GM12872 (cell line): Measurements from ENCODE around the gene KISS1R.

Experiments
- TF ChIP-seq, protein P1 (sequence below): IDR thresholded peaks from 3 replicates; pipeline ENCODE4 v1.5.1; 2011; ENCODE audit warnings: low read depth, mild to moderate bottlenecking, low read length, moderate library complexity; ENCODE audit not compliant: insufficient read depth

The KISS1R gene

DNA sequence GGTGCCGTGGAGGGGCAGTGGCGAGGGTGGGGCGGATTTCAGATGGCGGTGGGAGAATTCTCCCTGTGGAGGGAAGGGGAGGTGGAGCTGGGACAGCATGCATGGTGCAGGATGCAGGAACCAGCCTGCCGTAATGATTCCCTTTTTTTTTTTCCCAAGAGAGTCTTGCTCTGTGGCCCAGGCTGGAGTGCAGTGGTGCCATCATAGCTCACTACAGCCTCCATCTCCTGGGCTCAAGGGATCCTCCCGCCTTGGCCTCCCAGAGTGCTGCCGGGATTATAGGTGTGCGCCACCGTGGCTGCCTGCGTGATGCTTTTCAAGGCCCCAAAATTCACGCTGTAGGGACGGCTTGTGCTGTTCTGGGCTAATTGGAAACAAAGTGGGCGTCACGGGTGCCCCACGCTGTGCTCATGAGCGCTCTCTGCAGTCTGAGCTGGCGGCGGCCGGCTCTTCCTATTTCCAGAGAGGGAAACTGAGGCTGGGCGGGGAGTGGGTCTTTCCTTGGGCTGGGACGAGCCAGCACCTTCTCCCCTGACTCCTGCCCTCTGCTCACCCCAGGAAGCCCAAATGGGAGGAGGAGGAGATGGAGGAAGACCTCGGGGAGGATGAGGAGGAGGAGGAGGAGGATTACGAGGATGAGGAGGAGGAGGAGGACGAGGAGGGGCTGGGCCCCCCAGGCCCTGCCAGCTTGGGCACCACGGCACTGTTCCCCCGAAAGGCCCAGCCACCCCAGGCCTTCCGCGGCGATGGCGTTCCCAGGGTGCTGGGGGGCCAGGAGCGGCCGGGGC, 14.9 kb downstream of the KISS1R start:
- TF ChIP-seq, protein P1, sequence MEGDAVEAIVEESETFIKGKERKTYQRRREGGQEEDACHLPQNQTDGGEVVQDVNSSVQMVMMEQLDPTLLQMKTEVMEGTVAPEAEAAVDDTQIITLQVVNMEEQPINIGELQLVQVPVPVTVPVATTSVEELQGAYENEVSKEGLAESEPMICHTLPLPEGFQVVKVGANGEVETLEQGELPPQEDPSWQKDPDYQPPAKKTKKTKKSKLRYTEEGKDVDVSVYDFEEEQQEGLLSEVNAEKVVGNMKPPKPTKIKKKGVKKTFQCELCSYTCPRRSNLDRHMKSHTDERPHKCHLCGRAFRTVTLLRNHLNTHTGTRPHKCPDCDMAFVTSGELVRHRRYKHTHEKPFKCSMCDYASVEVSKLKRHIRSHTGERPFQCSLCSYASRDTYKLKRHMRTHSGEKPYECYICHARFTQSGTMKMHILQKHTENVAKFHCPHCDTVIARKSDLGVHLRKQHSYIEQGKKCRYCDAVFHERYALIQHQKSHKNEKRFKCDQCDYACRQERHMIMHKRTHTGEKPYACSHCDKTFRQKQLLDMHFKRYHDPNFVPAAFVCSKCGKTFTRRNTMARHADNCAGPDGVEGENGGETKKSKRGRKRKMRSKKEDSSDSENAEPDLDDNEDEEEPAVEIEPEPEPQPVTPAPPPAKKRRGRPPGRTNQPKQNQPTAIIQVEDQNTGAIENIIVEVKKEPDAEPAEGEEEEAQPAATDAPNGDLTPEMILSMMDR: no peak

DNA sequence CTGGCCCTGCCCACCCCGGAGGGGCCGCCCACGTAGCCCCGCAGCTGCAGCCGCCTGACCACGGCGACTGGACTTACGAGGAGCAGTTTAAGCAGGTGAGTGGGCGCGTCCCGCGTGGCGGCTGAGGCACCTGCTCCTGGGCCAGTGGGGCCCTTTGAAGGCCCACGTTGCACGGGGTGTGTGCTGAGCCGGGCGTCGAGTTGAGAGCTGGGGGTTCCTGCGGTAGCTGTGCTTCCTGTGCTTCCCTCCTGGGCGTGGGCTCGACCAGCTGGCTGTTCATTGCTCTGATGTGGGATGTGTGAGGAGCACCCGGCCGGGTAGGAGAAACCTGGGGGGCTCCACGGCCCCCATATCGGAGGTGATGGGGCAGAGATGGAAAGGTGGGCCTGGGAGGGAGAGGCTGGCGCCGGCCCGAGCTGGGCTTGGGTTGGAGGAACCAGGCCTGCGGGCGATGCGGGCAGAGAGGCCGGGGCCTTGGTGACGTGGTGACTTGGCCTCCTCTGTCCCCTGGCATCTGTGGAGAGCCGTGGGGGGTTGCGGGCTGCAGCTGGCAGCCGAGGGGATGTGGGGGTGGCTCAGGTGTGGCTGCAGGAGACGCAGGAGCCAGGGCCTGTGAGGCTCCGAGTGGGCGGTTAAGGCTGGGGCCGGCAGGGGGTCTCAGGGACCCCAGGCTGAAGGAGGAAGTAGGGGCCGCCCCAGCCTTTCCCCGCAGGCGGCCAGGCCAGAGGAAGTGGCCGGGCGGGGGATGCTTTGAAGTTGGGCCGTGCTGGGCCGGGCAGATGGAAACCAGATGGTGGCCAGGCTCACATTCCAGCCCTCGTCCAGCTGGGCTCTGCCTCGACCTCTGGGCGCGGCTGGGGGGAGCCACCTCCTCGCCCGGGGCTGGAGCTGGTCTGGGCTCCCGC, 15.8 kb downstream of the KISS1R start:
- TF ChIP-seq, protein P1: no peak

DNA sequence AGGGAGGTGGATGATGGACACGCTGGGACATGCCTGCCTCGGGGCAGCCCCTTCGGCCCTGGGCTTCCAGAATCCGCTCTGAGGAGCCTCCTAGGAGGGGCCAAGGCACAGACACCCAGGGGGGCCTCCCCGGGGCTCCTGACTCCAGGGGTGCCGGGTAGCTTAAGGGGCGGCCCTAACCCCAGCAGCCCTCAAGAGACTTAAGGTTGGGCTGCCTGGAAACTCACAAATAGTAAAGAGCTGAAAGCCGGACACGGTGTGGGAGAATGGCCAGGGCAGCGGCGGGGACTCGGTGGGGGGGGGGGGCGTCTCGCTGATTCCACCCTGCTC, 16.4 kb downstream of the KISS1R start:
- TF ChIP-seq, protein P1: no peak

DNA sequence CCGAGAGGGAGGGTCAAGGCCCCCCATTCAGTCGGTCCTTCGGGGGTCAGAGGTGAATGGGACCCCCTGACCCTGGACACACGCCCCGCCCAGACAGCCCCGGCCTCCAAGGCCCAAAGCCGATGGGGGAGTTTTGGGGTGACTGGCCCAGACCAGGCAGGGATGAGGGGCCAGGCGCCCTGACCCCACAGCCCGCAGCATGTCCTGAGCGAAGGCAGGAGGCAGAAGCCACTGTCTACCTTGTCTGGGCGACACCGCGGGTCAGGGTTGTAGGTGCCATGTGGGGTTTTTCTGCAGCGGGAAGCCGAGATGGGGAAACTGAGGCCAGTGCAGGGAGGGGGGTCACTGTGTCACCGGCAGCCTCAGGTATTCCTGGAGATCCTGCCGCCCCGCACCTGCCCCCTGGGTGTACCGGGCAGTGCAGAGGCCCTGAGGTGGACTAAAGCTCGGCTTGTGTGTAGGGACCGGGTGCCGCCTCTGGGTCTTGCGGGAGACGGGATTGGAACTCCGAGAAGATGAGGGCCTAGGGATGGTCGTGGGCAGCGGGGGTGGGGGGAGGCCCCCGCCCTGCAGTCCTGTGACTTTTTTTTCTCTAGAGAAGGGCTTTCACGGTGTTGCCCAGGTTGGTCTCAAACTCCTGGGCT, 17.2 kb downstream of the KISS1R start:
- TF ChIP-seq, protein P1: no peak

DNA sequence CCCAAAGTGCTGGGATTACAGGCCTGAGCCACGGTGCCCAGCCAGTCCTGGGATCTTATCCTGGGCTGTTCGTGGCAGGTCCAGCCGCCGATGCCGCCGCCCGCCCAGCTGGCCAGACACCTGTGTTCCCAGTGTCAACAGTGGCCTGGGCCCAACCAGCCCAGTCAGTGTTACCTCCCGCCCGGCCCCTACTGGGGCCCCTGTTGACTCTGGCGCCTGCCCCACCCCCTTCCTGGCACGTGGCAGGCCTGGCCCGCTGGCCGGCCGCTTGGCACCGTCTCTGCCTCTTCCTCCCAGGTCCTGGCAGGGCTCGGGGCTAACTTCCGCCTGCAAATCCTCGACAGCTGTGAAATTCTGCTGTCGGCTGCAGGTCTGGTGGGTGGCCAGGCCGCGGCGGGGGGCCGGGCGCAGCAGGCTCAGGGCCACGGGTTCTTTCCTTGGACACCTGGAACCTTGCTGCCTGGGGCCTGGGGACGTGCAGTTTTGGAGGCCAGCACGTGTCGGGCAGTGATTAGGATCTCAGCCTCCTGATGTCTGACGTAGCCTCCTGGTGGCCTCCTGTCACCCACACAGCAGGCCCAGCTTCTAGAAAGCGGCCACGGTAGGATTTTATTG, 17.8 kb downstream of the KISS1R start:
- TF ChIP-seq, protein P1: no peak

DNA sequence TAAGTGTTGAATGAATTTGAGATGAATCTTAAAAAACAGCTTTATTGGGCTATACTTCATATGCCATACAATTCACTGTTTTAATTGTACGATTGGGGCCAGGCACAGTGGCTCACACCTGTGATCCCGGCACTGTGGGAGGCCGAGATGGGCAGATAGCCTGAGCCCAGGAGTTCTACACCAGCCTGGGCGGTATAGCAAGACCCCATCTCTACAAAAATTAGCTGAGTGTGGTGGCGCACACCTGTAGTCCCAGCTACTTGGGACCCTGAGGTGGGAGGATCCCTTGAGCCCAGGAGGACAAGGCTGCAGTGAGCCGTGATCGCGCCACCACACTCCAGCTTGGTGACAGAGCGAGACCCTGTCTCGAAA, 19.0 kb downstream of the KISS1R start:
- TF ChIP-seq, protein P1: no peak

DNA sequence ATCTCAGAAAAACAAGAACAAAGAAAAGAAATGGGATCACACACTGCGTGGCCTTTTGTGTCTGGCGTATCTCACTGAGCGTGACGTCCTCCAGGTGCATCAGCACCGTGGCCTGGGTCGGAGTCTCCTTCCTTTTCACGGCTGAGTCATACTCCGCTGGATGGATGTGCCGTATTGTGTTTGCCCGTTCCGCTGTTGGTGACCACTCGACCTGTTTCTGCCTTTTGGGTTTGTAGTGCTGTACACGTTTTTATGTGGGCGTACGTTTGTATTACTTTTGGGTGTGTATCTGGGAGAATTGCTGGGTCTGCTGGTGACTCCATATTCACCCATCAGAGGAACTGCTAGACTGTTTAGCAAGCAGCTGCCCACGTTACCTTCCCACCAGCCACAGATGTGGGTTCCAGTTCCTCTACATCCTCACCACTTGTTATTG, 20.1 kb downstream of the KISS1R start:
- TF ChIP-seq, protein P1: no peak
